Thoracic aorta (tissue), 2 donors: ENCODE measurements around the gene APOB. TPM values are rescaled to one million over a fixed set of nuclear protein-coding genes. Genes with fewer than 3 reads are reported as not detected.

ENCODE experiments used
- ATAC-seq: fragments of 150-250 bp; one replicate; pipeline ENCODE4 v1.8.0; 2017; ENCODE audit warnings: low read depth; ENCODE audit not compliant: insufficient number of reproducible peaks, low FRiP score
- DNase-seq: peaks from one replicate; pipeline ENCODE4 v3.0.0-alpha.2; 2020; ENCODE audit warnings: low spot score
- H3K27ac ChIP-seq, 2 donors: fragments of 200-600 bp; sonication (generic); 1 replicate in 1 of 2; 2 replicates in 1 of 2; pipeline ENCODE4 v1.5.1; 2016; ENCODE audit warnings: mild to moderate bottlenecking in 2 of 2, moderate library complexity in 2 of 2
- H3K27me3 ChIP-seq: fragments of 200-600 bp; sonication (generic); replicated peaks from 2 replicates; pipeline ENCODE4 v1.6.0; 2016; ENCODE audit warnings: mild to moderate bottlenecking; ENCODE audit not compliant: insufficient read depth
- H3K36me3 ChIP-seq: fragments of 200-600 bp; sonication (generic); one replicate; pipeline ENCODE4 v1.5.1; 2016
- H3K4me1 ChIP-seq, 2 donors: fragments of 200-600 bp; sonication (generic); 1 replicate in 1 of 2; 2 replicates in 1 of 2; pipeline versions ENCODE4 v1.5.1 to v1.6.0; 2016; ENCODE audit warnings: low read depth in 2 of 2, mild to moderate bottlenecking in 1 of 2; ENCODE audit not compliant: control insufficient read depth in 1 of 2
- H3K4me3 ChIP-seq: fragments of 200-600 bp; sonication (generic); 2 replicates; pipeline ENCODE4 v1.5.1; 2016; ENCODE audit warnings: mild to moderate bottlenecking
- H3K9me3 ChIP-seq: fragments of 200-600 bp; sonication (generic); 2 replicates; pipeline ENCODE4 v1.5.1; 2016
- CTCF ChIP-seq: fragments of 200-600 bp; sonication (generic); IDR thresholded peaks from one replicate; pipeline ENCODE4 v1.5.1; 2019; ENCODE audit warnings: antibody characterized with exemption
- total RNA-seq, 2 donors: library from RNA; depleted of rRNA; stranded (reverse); fragments of >200 nt; gene quantifications; one replicate each; pipeline versions ENCODE4 v1.1.0 to v1.2.3, GENCODE V29; 2016

APOB gene
- total RNA-seq, 2 donors from 2014 or later, result 4.7 to 6.1 TPM

GRCh38 chr2:20994130-20994529, 49.7 kb downstream of the APOB start:
- peak overlapping the region; percentile 53 to 83 for H3K27ac ChIP-seq
- H3K9me3 ChIP-seq, result no peaks in the 10 kb centered on the region

GRCh38 chr2:20992201-20992711, 51.6 kb downstream of the APOB start:
- TF ChIP-seq CTCF, result no peak
- Histone ChIP-seq H3K27me3 (no peaks in the 10 kb centered on the region), H3K9me3 (no peaks in the 10 kb centered on the region), H3K4me1 (peaks cover 12 to 39% of the 10 kb centered on the region in 2 donors), H3K4me3 (no peak overlapping the region), H3K27ac (peak overlapping the region; percentile 79 to 83), H3K36me3 (no peaks in the 10 kb centered on the region)
- ATAC-seq (peak; percentile 59), DNase-seq (peak; percentile 18)

More at GRCh38 chr2:20994130-20994529, 49.7 kb downstream of the APOB start:
- TF ChIP-seq CTCF, result no peak
- Histone ChIP-seq H3K36me3 (no peaks in the 10 kb centered on the region), H3K4me3 (no peak overlapping the region), H3K27me3 (no peaks in the 10 kb centered on the region), H3K4me1 (peaks cover 11 to 31% of the 10 kb centered on the region in 2 donors)
- ATAC-seq (no peak), DNase-seq (no peak)

- DNase-seq (no peak), ATAC-seq (no peak)
- H3K36me3 ChIP-seq, result no peaks in the 10 kb centered on the region
- H3K4me3 ChIP-seq, result no peak overlapping the region
- no peaks in the 10 kb centered on the region for H3K27me3 ChIP-seq
- H3K27ac ChIP-seq, result peak overlapping the region; percentile 79 to 83
- H3K4me1 ChIP-seq, result peaks cover 12 to 53% of the 10 kb centered on the region in 2 donors
- no peaks in the 10 kb centered on the region for H3K9me3 ChIP-seq
- no peak for TF ChIP-seq CTCF
Measured at GRCh38 chr2:20990442-20991430, 53.1 kb downstream of the APOB start.

GRCh38 chr2:20989404-20989803, 54.5 kb downstream of the APOB start:
- no peaks in the 10 kb centered on the region for H3K9me3 ChIP-seq
- H3K4me3 ChIP-seq, result no peak overlapping the region
- no peaks in the 10 kb centered on the region for H3K27me3 ChIP-seq
- DNase-seq, result no peak
- TF ChIP-seq CTCF, result no peak
- no peak for ATAC-seq
- H3K36me3 ChIP-seq, result no peaks in the 10 kb centered on the region
- peaks cover 18 to 66% of the 10 kb centered on the region in 2 donors for H3K4me1 ChIP-seq
- H3K27ac ChIP-seq, result peak overlapping the region; percentile 79 to 83

- Histone ChIP-seq H3K9me3 (no peaks in the 10 kb centered on the region), H3K36me3 (no peaks in the 10 kb centered on the region), H3K27ac (peak overlapping the region; percentile 79 to 83), H3K4me1 (peaks cover 18 to 71% of the 10 kb centered on the region in 2 donors), H3K4me3 (no peak overlapping the region), H3K27me3 (no peaks in the 10 kb centered on the region)
- TF ChIP-seq CTCF, result no peak
- DNase-seq, result no peak
- no peak for ATAC-seq
Measured at GRCh38 chr2:20988905-20989304, 55.0 kb downstream of the APOB start.
